Right hindlimb (tissue), 1 donor: ENCODE results near the gene MYBPC3.

Experiments used
- DNase-seq: peaks from one replicate; pipeline ENCODE4 v3.0.0-alpha.2; 2018

MYBPC3 gene

GRCh38 chr11:47314992-47315391, 37.5 kb downstream of the MYBPC3 start:
- DNase-seq, result no peak

DNA sequence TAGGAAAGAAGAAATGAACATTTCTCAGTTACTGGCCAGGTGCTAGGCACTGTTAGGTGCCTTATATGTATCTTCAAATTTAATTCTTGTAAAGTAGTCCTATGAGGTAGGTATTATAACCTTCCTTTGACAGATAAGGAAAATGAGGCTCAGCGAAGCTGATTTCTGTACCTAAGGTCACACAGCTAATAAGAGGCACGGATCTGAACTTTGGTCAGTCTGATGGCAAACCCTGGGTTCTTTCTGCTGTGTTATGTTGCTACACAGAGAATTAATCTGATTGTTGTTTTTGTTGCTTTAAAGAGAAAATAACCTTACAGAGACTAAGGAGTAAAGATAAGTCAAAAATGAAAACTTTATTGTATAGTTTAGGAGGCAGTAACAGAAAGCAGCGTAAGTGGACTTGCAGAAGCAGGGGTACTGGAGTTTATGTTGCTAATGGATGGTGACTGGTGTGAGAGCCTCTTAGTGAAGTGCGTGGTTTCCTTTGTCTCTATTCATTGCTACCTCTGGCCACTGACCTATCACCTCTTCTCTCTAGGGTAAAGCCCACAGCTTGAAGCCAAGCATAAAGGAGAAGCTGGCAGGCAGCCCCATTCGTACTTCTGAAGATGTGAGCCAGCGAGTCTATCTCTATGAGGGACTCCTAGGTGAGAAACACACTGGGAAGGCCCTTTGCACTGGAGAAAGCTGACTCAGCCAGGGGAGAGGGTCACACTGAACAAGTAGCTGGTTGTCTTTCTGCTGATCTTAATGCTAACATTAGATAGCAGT, 44.3 kb downstream of the MYBPC3 start:
- no peak for DNase-seq

- no peak for DNase-seq
These were observed 46.0 kb downstream of the MYBPC3 start for GRCh38 chr11:47306484-47306844.

- no peak for DNase-seq
These were observed 46.6 kb downstream of the MYBPC3 start for GRCh38 chr11:47305734-47306483.

GRCh38 chr11:47302853-47303252, 49.6 kb downstream of the MYBPC3 start:
- DNase-seq, result no peak

DNA sequence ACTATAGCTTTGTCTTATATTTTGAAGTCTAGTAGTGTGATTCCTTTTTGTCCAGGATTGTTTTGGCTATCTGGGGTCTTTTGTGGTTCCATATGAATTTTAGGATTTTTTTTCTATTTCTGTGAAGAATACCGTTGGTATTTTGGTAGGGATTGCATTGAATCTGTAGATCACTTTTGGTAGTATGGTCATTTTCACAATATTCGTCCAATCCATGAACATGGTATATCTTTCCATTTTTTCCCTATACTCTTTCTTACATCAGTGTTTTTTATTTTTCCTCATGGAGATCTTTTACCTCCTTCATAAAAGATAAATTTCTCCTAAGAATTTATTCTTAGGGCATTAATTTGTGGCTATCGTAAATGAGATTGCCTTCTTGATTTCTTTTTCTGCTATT, 53.4 kb downstream of the MYBPC3 start:
- DNase-seq, result no peak

GRCh38 chr11:47296045-47296444, 56.5 kb downstream of the MYBPC3 start:
- DNase-seq, result no peak

DNA sequence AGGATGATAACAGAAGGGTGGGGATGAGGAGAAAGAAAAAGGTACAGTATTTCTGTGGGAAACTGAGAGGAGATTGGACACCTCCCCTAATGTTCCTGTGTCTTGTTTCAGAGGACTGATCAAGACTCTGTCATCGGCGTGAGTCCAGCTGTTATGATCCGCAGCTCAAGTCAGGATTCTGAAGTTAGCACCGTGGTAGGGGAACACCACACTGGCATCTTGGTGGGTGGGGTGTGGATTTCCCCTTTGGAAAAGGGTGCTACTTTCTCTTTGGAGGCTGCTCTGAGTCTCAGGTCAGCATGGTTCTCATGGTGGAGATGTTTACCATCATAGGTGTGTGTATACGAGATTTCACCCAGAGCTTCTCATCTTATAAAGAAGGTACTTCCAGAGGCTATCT, 57.1 kb downstream of the MYBPC3 start:
- no peak for DNase-seq

DNA sequence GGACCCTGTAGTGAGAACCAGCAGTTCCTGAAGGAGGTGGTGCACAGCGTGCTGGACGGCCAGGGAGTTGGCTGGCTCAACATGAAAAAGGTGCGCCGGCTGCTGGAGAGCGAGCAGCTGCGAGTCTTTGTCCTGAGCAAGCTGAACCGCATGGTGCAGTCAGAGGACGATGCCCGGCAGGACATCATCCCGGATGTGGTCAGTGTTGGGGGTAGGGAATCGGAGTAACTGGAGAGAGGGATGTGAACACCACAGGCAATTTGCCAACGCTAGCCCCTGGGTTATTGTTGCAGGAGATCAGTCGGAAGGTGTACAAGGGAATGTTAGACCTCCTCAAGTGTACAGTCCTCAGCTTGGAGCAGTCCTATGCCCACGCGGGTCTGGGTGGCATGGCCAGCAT, 62.6 kb downstream of the MYBPC3 start:
- DNase-seq, result no peak

DNA sequence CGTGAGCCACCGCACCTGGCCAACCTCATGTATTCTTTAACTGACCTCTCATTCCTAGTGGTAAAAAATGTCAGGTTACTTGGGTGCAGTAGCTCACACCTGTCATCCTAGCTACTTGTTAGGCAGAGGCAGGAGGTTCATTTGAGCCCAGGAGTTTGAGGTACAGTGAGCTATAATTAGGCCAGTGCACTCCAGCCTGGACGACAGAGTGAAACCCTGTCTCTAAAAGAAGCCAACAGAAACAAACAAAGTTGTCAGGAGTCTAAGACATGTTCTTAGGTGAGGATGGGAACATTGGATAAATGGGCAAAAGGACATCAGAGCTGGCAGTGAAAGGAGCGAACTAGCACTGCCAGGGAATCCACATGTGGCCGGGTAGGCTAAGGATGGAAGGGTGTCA, 64.4 kb downstream of the MYBPC3 start:
- no peak for DNase-seq

- no peak for DNase-seq
These were observed 66.3 kb downstream of the MYBPC3 start for GRCh38 chr11:47285969-47286770.

- DNase-seq, result no peak
These were observed 68.4 kb downstream of the MYBPC3 start for GRCh38 chr11:47284151-47284550.

- no peak for DNase-seq
These were observed 70.0 kb downstream of the MYBPC3 start for GRCh38 chr11:47282462-47282861.
